Large intestine (tissue), 3 donors: ENCODE results near the gene KIFC3. TPM values are rescaled to one million over a fixed set of nuclear protein-coding genes. Genes with fewer than 3 reads are reported as not detected.

Experiments
- DNase-seq, 2 donors: peaks; one replicate each; pipeline versions ENCODE4 v3.0.0 to v3.0.0-alpha.2; 2013
- H3K27ac ChIP-seq: one replicate; pipeline ENCODE4 v1.5.1; 2013; ENCODE audit warnings: low read length
- H3K27me3 ChIP-seq: 2 replicates; pipeline ENCODE4 v1.6.1; 2013; ENCODE audit warnings: low read length; ENCODE audit not compliant: control insufficient read depth, insufficient read depth
- H3K36me3 ChIP-seq: 2 replicates; pipeline ENCODE4 v1.6.1; 2013; ENCODE audit warnings: low read length; ENCODE audit not compliant: control insufficient read depth, insufficient read depth
- H3K4me1 ChIP-seq: one replicate; pipeline ENCODE4 v1.6.1; 2013; ENCODE audit warnings: low read length; ENCODE audit not compliant: control insufficient read depth, insufficient read depth
- H3K4me3 ChIP-seq: one replicate; pipeline ENCODE4 v1.5.1; 2013; ENCODE audit warnings: low read length
- H3K9me3 ChIP-seq: one replicate; pipeline ENCODE4 v1.6.1; 2013; ENCODE audit warnings: mild to moderate bottlenecking, low read depth, low read length, moderate library complexity; ENCODE audit not compliant: control insufficient read depth
- WGBS: methylation state at CpG from one replicate; pipeline ENCODE4 v1.1.5; 2013; ENCODE audit warnings: low lambda C conversion rate; ENCODE audit not compliant: insufficient coverage; 5-methylcytosine and 5-hydroxymethylcytosine counted together
- polyA plus RNA-seq: library from polyadenylated mRNA; unstranded; fragments of 120-200 nt; gene quantifications from one replicate; pipeline ENCODE4 v1.2.1, GENCODE V29; 2013

The KIFC3 gene
- polyA plus RNA-seq, 1 donor = 82.3 TPM

DNA sequence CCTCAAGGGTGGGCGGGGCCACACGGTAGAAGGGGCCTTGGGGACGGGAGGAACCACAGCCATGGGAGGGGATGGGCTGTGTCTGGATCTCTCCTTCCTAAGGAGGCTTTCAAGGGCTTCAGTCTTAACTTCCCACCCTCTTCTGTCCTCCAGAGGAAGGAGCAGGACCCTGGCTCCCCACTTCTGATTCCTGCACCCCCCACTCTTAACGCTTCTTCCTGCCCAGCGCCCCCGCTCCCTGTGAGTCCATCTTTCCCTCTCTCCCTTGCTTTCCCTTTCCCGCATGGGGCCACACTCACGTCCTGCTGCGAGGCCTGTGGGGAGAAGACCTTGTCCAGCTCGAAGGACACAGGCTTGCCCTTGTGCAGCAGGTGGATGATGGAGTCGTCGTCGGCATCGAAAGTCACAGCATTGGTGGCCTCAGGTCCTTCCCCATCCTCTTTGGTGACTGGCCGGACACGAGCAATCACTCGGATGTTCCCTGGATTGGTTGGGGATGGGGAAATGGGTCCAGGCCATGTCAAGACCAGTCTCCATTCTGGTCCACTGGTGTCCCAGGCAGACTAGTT is 37.0 kb downstream of the KIFC3 start:
- WGBS = no CpG with 5 or more reads among the region's 17 CpGs
- DNase-seq = no peak
- Histone ChIP-seq H3K27me3 (no peaks in the 10 kb centered on the region), H3K36me3 (peaks cover 87% of the 10 kb centered on the region), H3K4me3 (no peak overlapping the region), H3K27ac (no peak overlapping the region), H3K9me3 (no peaks in the 10 kb centered on the region), H3K4me1 (no peaks in the 10 kb centered on the region)

DNA sequence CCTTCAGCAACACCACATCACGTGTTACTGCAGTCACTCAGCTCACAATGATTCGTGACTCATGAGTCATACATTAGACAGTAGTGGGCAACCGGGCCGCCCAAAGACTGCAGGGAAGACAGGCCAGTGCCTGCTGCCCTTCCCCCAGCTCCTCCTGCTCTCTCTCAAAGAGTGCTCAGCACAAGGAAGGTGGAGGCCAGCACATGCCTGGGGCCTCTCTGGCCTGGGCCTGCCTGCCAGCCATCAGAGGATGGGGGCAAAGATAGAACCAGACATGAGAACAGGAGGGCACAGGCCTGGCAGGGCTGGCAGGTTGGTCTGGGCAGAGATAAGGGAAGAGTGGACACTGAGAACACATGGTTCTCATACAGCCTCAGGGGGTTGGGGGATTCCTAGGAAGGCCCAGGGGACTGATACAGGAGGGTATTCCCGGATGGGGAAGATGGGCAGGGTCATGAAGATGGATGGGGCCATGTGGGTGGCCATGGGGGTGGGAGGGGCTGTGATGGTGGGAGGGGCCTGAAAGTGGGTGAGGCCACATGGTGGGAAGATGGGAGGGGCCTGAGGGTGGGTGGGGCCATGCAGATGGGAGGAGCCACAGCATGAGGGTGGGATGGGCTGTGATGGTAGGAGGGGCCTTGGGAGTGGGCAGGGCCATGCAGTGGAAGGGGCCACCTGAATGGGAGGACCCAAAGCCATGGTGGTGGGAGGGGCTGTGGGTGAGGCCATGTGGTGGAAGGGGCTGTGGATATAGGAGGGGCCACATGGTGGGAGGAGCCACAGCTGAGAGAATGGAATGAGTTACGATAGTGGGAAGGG is 37.7 kb downstream of the KIFC3 start:
- Histone ChIP-seq H3K27ac (no peak overlapping the region), H3K27me3 (no peaks in the 10 kb centered on the region), H3K4me1 (no peaks in the 10 kb centered on the region), H3K36me3 (peaks cover 87% of the 10 kb centered on the region), H3K9me3 (no peaks in the 10 kb centered on the region), H3K4me3 (no peak overlapping the region)
- WGBS = no CpG with 5 or more reads among the region's 6 CpGs
- no peak for DNase-seq

DNA sequence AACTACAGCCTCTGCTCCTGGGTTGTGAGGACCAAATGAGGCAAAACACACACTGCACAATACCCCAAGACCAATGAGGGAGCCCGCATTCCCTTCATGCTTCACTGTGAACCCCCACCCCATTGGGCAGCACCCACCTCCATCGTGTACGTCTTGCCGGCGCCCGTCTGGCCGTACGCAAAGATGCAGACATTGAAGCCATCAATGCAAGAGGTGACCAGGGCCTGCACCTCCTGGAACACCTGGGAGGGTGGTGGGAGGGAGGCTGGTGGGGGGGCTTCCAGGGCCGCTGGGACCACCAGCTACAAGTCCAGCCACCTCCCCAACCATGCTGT is 38.3 kb downstream of the KIFC3 start:
- no peak for DNase-seq
- Histone ChIP-seq H3K27me3 (no peaks in the 10 kb centered on the region), H3K36me3 (peaks cover 86% of the 10 kb centered on the region), H3K9me3 (no peaks in the 10 kb centered on the region), H3K4me3 (no peak overlapping the region), H3K4me1 (no peaks in the 10 kb centered on the region), H3K27ac (no peak overlapping the region)
- WGBS = no CpG with 5 or more reads among the region's 9 CpGs

DNA sequence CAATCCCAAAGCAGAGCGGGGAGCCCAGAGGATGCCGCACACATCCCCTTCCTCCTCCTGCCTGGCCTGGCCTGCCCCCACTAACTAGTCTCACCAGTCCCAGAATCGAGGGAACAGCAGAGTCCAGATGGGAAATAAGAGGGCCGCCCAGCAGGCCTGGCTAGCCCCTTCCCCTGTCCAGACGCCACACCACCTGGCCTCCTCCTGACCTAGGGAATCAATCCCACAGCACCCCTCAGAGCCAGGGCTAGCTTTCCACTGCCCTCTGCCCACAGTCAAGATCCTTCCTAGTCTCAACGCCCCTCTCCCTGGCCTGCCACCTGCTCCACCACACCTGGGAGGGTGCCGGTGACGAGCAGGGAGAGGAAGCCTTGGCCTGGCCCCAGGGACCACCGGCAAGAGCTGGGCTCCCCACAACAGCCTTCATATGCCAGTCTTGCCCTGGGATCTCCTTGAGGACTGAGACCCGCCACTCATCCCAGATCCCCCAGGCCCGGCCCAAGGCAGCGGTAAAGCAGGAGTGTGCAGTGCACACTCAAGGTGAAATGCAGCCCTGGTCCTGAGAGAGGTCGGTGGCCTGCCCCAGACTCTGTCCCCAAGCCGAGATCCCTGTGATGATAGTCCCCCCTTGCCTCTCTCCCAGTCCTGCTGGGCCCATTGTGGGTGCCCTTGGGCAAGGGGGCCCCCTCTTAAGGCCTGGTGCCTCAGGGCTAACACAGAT is 38.8 kb downstream of the KIFC3 start:
- H3K4me3 ChIP-seq = no peak overlapping the region
- WGBS = no CpG with 5 or more reads among the region's 14 CpGs
- no peak overlapping the region for H3K27ac ChIP-seq
- no peaks in the 10 kb centered on the region for H3K4me1 ChIP-seq
- H3K9me3 ChIP-seq = no peaks in the 10 kb centered on the region
- no peak for DNase-seq
- H3K27me3 ChIP-seq = no peaks in the 10 kb centered on the region
- peaks cover 87% of the 10 kb centered on the region for H3K36me3 ChIP-seq

DNA sequence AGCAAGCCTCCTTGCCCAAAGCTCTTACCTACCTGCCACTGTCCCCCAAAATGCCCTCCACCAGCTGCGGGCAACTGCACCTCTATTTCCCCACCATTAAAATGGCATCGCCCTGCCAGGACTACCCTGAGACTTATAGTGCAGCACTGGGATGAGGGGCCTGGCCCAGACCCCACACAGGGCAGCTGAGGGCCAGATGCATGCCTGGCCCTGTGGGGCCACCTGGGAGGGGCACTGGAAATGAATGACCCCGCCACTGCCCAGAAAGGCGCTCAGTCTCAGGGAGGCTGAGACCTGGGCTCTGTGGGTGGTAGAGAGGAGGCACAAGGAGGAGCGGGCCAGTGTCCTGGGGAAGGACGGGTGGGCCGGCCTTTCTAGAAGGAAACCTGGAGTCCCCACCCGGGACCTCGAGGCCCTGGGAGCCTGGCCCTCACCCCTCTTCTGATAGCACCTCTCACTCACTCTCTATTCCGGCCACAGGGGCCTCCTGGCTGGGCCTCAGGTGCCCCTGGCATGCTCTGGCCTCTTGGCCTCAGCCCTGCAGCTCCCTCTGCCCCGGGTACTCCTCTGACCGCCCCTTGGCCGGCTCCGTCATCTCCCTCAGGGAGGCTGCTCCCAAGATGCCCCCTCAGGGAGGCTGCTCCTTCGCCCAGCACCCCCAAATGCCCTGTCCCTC is 39.8 kb downstream of the KIFC3 start:
- no CpG with 5 or more reads among the region's 15 CpGs for WGBS
- H3K9me3 ChIP-seq = no peaks in the 10 kb centered on the region
- H3K27ac ChIP-seq = no peak overlapping the region
- H3K36me3 ChIP-seq = peaks cover 82% of the 10 kb centered on the region
- no peak overlapping the region for H3K4me3 ChIP-seq
- H3K27me3 ChIP-seq = no peaks in the 10 kb centered on the region
- H3K4me1 ChIP-seq = no peaks in the 10 kb centered on the region
- no peak for DNase-seq

DNA sequence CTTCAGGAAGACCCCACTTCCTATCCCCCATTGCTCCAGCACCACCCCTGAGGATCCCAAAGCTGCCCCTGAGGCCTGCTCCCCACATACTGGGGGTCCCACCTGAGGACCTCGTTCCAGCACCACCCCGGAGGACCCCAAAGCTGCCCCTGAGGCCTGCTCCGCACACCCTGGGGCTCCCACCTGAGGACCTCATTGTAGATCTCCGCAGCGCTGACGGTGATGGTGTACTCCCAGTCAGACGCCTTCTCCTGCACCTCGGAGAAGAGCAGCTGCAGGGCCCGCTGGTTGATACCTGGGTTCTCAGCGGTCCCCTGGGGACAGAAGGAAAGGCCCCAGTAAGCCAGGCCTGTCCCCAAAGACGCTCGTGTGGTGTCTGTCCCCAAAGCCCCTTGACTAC is 40.3 kb downstream of the KIFC3 start:
- no peak overlapping the region for H3K4me3 ChIP-seq
- no CpG with 5 or more reads among the region's 12 CpGs for WGBS
- peaks cover 2% of the 10 kb centered on the region for H3K4me1 ChIP-seq
- H3K27me3 ChIP-seq = no peaks in the 10 kb centered on the region
- no peak for DNase-seq
- no peaks in the 10 kb centered on the region for H3K9me3 ChIP-seq
- no peak overlapping the region for H3K27ac ChIP-seq
- H3K36me3 ChIP-seq = peaks cover 81% of the 10 kb centered on the region

DNA sequence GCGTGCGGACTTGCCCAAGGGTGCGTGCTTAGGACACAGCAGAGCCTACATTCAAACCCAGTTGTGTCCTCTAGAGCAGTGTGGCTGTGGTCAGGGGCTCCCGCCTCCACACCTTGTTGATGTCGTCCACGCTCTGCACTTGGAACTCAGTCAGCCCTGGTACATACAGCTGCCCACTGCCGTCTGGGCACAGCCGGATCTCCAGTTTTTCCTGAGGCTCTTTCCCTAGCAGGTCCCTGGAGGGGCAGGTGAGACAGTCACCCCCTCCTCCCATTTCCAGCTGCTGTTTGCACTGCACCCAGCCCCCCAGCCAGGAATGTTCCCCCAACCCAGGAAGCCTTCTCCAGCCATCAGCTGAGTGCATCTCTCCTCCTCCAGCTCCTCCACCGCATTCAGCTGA is 41.0 kb downstream of the KIFC3 start:
- peaks cover 8% of the 10 kb centered on the region for H3K4me1 ChIP-seq
- no peaks in the 10 kb centered on the region for H3K27me3 ChIP-seq
- no peak overlapping the region for H3K4me3 ChIP-seq
- no CpG with 5 or more reads among the region's 9 CpGs for WGBS
- peaks cover 78% of the 10 kb centered on the region for H3K36me3 ChIP-seq
- no peak overlapping the region for H3K27ac ChIP-seq
- H3K9me3 ChIP-seq = no peaks in the 10 kb centered on the region
- no peak for DNase-seq

DNA sequence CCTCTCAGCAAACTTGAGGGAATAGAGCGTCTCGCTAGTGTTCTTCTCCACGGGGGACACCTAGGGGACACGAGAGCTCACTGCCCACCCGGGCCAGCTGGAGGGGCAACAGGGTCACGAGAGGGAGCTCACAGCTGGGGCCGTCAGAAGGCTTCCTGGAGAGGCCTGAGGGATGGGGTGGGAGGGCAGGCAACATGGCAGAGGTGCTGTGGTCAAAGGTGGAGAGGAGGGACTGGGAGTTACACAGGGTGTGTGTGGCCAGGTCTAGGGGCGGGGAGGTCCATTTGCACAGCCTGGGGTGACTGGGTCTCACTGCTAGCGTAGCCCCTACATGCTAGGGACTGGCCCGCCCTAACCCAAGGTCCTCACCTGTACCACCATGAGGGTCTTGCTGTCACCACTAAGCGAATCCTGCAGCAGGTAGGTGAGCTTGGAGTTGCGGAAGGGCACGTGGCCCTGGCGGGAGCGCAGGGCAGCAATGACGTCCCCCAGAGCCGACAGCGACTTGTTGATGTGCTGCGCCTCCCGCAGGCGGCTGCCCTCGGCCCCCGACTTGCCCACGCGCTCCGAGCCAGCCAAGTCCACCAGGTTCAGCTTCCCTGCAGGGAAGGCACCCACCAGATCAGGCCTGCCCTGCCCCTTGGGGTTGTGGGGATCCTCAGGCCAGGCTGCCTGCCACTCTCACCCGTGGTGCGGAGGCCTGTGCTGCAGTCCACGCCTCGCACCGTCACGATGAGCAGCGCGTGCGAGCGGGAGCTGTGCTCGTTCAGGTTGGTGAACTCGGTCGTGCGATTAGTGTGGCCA is 41.7 kb downstream of the KIFC3 start:
- Histone ChIP-seq H3K27me3 (no peaks in the 10 kb centered on the region), H3K27ac (no peak overlapping the region), H3K9me3 (no peaks in the 10 kb centered on the region), H3K36me3 (peaks cover 76% of the 10 kb centered on the region), H3K4me1 (peaks cover 15% of the 10 kb centered on the region), H3K4me3 (no peak overlapping the region)
- no peak for DNase-seq
- no CpG with 5 or more reads among the region's 40 CpGs for WGBS

DNA sequence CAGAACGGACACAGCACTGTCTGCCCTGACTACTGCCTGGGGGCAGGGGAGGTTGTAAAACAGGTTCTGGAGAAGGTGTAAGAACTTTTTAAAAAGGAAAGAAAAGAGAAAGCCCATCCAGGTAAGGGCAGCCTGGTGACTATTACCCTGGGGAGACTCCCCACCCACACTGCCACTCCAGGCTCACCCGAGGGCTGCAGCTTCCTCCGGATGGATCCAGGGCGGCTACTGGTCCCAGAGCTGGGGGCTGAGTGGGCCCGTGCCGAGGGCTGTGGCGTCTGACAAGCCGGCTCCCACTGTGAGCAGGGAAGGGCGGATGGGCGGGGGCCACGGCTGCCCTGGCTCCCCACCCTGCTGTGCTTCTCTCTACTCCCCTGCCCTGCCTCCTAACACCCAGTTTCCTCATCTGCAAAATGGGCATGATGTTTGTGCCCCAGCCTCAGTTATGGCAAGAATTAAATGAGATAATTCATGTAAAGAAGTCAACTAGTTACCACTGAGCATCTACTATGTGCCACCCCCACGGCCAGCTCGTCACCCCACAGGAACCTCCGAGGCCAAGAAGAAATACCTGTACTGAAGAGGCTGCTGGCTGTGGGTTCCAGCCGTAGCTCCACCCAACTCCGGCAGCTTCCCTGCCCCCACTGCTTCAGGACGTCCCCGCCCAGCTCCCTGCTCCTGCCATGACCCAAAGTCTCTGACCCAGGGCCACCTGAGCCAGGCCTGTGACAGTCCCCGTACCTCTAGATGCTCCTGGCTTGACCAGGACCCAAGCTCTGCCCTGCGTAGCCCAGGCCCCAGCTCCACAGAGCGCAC is 42.5 kb downstream of the KIFC3 start:
- WGBS = no CpG with 5 or more reads among the region's 21 CpGs
- Histone ChIP-seq H3K4me1 (peaks cover 15% of the 10 kb centered on the region), H3K27me3 (no peaks in the 10 kb centered on the region), H3K9me3 (no peaks in the 10 kb centered on the region), H3K4me3 (no peak overlapping the region), H3K27ac (no peak overlapping the region), H3K36me3 (peaks cover 72% of the 10 kb centered on the region)
- DNase-seq = no peak
